GM21786 (cell line): ENCODE results near the gene SYNCRIP.
A peak's percentile ranks its signal among the peaks of the same experiment; 100 is the strongest.
"Not testable (repeated sequence)": the region's sequence is repeated elsewhere in the genome, so short reads cannot be mapped to it uniquely, and the experiment has no call there.

Experiments used
- ATAC-seq: cut with Tn5 transposase; IDR thresholded peaks from one replicate; pipeline ENCODE4 v1.9.1; 2021; ENCODE audit not compliant: unreplicated experiment

Gene SYNCRIP

GRCh38 chr6:85600713-85601313 is 41.9 kb downstream of the SYNCRIP start:
- no peak for ATAC-seq

DNA sequence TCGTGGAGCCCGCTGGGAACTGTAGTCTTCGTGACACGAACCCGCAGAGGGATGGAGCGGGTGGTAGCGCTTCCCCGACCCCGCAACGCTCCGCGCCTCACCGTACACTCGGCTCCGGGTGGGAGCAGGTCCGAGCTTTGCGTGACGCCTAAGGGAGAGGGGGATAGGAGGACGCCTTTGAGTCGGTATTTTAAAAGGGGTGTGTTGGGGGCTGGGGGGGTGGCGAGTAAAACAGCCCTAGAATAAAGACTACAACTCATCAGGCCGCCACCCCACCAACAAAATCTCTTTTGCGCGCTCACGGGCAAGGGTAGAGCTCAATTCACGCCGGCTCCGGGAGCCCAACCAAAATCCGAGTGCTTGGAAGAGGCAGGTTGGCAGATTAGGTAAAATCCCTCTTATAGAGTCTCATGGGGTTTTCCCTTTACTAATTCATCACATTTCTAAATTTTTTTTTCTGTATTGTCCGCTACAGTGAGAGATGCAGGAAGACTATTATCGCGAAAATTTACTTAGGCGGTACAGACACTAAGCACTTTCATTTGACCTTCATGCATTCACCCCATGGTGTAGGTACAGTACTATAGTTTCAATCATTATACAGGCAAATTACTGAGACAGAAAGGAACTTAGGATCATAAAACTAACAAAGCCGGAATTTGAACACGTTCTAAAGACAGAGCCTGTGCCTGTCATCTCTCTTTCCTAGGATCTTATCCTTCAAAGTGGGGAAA is 48.3 kb downstream of the SYNCRIP start:
- ATAC-seq: peak; percentile 7

GRCh38 chr6:85593438-85594196 is 49.1 kb downstream of the SYNCRIP start, which contains the start of gene SNX14:
Gene SNX14 (minus strand): TSS chr6:85593858. CDS start chr6:85593718, 140 bp downstream.
- peak; percentile 89 for ATAC-seq

DNA sequence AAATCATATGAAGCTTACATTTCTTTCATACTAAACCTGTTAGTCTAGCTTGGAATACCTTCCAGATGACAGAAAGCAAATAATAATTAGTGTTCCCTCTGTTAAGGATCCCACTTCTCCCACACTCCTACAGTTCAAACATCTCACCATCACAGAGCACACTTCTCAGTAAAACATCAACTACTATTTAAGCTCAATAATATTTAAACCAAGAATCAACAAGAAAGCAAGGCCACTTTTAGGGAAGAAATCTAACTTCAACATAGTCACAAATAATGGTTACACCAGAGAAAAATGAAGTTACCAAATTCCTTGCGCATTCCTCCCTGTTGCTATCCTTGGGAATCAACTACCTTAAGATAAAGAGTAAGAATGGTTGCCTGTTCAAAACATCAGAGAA is 50.7 kb downstream of the SYNCRIP start:
- ATAC-seq: no peak

- ATAC-seq: no peak
Measured at GRCh38 chr6:85591207-85591606, 51.5 kb downstream of the SYNCRIP start.

- no peak for ATAC-seq
Measured at GRCh38 chr6:85585741-85586140, 56.9 kb downstream of the SYNCRIP start.

- not testable (repeated sequence) for ATAC-seq
Measured at GRCh38 chr6:85582832-85583231, 59.9 kb downstream of the SYNCRIP start.

DNA sequence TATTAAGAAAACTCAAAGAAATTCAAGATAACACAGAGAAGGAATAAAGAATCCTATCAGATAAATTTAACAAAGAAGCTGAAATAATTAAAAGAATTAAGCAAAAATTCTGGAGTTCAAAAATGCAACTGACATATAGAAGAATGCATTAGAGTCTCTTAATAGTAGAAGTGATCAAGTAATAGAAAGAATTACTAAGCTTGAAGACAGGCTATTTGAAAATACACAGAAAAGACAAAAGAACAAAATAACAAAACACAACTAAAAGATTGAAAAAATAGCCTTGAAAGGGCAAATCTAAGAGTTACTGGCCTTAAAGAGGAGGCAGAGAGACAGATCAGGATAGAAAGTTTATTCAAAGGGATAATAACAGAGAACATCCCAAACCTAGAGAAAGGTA is 61.1 kb downstream of the SYNCRIP start:
- ATAC-seq: no peak

- ATAC-seq: peak; percentile 71
Measured at GRCh38 chr6:85580878-85581267, 61.8 kb downstream of the SYNCRIP start.

DNA sequence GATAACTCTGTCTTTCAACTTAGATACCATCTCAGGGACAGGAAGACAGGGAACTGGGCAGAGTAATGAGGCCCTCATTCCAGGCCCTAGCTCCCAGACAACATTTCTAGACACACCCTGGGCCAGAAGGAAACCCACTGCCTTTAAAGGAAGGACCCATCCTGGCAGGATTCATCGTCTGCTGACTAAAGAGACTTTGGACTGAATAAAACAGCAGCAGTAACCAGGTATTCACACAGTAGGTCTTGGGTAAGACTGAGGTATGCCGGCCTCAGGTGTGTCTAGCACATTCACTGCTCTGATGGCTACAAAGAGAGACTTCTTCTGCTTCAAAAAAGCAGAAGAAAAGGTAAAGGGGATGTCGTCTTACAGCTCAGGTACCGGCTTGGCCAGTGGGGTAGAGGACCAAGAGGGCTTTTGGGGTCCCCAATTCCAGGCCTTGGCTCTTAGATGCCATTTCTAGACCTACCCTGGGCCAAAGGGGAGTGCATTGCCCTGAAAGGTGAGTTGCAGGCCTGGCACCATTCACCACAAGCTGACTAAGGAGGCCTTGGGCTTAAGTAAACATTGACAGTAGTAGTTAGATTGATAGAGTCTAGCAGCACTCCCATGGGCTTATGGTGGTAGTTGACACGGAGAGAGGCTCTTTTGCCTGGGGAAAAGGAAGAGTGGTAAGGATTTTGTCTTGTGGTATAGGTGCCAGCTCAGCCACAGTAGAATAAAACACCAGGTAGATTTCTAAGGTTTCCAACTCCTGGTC is 62.4 kb downstream of the SYNCRIP start:
- peak; percentile 23 for ATAC-seq

DNA sequence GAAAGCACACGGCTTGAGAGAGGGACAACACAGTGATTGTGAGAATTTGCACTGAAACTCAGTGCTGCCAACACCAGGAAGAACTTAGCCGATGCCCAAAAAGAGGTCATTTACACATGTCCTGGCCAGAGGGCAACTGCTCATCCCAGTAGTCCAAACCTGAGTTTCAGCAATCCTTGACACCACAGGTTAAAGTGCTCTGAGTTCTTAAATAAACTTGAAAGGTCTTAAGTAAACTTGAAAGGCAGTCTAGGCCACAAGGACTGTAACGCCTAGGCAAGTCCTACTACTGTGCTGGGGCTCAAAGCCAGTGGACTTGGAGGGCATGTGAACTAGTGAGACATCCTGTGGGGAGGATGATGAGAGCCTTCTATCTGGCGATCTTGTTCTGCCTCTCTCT is 63.1 kb downstream of the SYNCRIP start:
- no peak for ATAC-seq

DNA sequence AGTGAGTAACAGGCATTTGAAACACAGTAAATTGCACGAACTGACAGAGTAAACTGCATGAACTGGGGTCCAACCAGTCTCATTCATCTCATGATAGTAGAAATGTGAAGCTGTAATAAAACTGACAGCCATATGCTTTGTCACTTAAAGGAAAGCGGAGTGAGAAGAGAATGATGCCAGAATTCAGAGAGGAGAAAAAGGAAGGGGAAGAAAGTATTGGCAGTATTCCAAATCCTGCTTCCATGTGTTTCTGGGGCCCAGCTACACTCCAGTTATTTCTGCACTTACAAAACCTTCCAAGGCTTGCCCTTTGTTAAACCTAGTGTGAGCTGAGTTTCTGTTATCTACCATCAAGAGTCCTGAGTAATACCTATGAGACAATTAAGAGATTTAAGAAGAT is 66.2 kb downstream of the SYNCRIP start:
- no peak for ATAC-seq

DNA sequence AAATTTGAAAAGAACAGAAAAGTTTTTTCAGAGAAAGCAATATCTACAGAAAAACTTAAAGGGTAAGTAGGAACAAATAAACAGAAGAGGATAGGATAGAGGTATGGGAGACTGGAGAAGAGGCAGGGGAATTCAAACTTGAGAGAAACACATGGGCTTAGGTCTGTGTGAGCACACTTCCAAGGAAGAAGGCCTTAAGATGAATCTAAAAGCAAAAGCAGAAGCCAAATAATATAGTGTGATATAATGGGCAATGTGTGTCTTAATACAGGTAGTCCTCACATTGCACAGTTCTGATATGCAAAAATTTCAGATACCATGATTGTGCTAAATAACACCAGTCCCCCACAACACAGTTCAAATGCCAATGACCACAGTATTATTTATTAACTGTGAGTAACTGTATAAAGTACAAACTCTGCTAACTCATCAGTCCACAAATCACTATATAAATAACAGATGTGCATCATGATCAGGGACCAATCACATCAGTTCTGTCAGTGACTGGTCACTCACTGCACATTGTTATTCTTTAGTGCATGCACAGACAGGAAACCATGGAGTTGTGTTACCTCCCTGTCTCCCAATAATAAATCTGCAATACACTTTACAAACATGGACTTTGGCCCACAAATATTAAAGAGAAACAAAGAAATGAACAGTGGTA is 67.6 kb downstream of the SYNCRIP start:
- ATAC-seq: no peak

GRCh38 chr6:85569323-85569722 is 73.4 kb downstream of the SYNCRIP start:
- no peak for ATAC-seq

GRCh38 chr6:85568411-85568810 is 74.3 kb downstream of the SYNCRIP start:
- ATAC-seq: no peak

GRCh38 chr6:85565736-85566135 is 77.0 kb downstream of the SYNCRIP start:
- no peak for ATAC-seq

DNA sequence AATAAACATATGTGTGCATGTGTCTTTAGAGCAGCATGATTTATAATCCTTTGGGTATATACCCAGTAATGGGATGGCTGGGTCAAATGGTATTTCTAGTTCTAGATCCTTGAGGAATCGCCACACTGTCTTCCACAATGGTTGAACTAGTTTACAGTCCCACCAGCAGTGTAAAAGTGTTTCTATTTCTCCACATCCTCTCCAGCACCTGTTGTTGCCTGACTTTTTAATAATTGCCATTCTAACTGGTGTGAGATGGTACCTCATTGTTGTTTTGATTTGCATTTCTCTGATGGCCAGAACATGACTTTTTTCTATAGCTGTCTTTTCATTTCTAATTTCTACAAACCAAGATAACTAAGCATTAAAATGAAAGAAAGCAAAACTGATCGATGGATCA is 78.5 kb downstream of the SYNCRIP start:
- not testable (repeated sequence) for ATAC-seq
